ENCODE data around the gene ITPR2. TPM values are rescaled to one million over a fixed set of nuclear protein-coding genes. Genes with fewer than 3 reads are reported as not detected.

Gene ITPR2
- total RNA-seq, 2 experiments from 2014 or later = 28.8 to 29.9 TPM

DNA sequence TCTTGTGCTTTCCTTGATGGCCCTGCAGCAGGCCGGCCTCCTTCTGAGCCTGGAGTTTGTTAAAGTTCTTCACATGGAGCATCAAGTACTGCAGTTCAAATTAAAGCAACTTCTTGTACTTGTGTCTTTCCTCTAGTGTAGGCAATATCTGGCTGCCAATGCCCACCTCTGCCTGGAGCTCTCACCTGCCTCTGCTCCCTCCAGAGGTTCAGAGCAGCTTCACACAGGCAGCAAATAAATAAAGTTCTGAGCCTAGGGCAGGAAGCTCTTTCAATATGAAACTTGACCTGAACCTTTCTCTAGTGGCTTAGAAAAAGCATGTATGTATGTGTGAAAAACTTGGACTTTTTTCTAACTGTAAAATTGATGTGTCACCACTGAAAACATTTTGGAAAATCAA, 65.9 kb downstream of the ITPR2 start:
- H3K4me1 Mint-ChIP-seq (ENCODE audit: low read depth) = peaks cover 6% of the 10 kb centered on the region
- ChIA-PET CTCF (no interaction called here), POLR2A (no interaction called here)
- ATAC-seq (ENCODE audit: poor library complexity) (no peak), DNase-seq (no peak)
- H3K36me3 Mint-ChIP-seq (ENCODE audit: low read depth) = peaks cover 67% of the 10 kb centered on the region
- TF ChIP-seq CTCF (IDR thresholded peaks at IDR 0.05) = no peak
- H3K27me3 Mint-ChIP-seq = no peaks in the 10 kb centered on the region
- no peaks in the 10 kb centered on the region for H3K27me3 ChIP-seq (ENCODE audit: control insufficient read depth in 1 of 2, insufficient read depth in 2 of 2, low read length in 2 of 2)
- H3K27ac ChIP-seq (ENCODE audit: low read depth in 1 of 2, low read length in 2 of 2) = no peak overlapping the region
- peaks cover 2% of the 10 kb centered on the region for H3K36me3 ChIP-seq (ENCODE audit: insufficient read depth, low read length)
- no peak overlapping the region for H3K4me3 Mint-ChIP-seq
- intact Hi-C loops (cut with DNase I, micrococcal nuclease) = no loop called here
- peaks cover 3% of the 10 kb centered on the region for H3K9me3 Mint-ChIP-seq
- H3K9me3 ChIP-seq (ENCODE audit: control insufficient read depth in 1 of 2, insufficient read depth in 1 of 2, low read length in 2 of 2) = peaks cover 5 to 10% of the 10 kb centered on the region in 2 experiments
- no peaks in the 10 kb centered on the region for H3K4me1 ChIP-seq (ENCODE audit: insufficient read depth, low read length)
- H3K4me3 ChIP-seq (ENCODE audit: low read length) = no peak overlapping the region
- no peak overlapping the region for H3K27ac Mint-ChIP-seq

DNA sequence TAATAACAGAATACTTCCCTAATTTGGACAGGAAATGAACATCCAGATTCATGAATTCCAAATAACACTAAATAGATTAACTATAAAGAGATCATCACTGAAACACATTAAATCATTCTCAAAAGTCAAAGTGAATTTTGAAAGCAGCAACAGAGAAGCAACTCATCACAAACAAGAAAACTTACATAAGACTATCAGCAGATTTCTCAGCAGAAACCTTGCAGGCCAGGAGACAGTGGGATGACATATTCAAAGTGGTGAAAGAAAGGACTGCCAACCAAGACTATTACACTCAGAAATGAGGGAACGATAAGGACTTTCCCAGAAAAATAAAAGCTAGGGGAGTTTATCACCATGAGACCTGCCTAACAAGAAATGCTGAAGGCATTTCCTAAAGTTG, 70.8 kb downstream of the ITPR2 start:
- POLR2A ChIA-PET = no interaction called here
- H3K27me3 ChIP-seq (ENCODE audit: control insufficient read depth in 1 of 2, insufficient read depth in 2 of 2, low read length in 2 of 2) = no peaks in the 10 kb centered on the region
- no peaks in the 10 kb centered on the region for H3K27me3 Mint-ChIP-seq
- H3K36me3 Mint-ChIP-seq (ENCODE audit: low read depth) = peaks cover 86% of the 10 kb centered on the region
- no peak overlapping the region for H3K4me3 Mint-ChIP-seq
- peaks cover 7% of the 10 kb centered on the region for H3K9me3 Mint-ChIP-seq
- no peaks in the 10 kb centered on the region for H3K4me1 ChIP-seq (ENCODE audit: insufficient read depth, low read length)
- CTCF ChIA-PET = no interaction called here
- H3K36me3 ChIP-seq (ENCODE audit: insufficient read depth, low read length) = peaks cover 2% of the 10 kb centered on the region
- intact Hi-C loops (cut with DNase I, micrococcal nuclease) = no loop called here
- H3K4me1 Mint-ChIP-seq (ENCODE audit: low read depth) = peaks cover 7% of the 10 kb centered on the region
- H3K27ac ChIP-seq (ENCODE audit: low read depth in 1 of 2, low read length in 2 of 2) = no peak overlapping the region
- ATAC-seq (ENCODE audit: poor library complexity) (no peak), DNase-seq (no peak)
- no peak for TF ChIP-seq CTCF (IDR thresholded peaks at IDR 0.05)
- no peak overlapping the region for H3K27ac Mint-ChIP-seq
- peaks cover 12 to 23% of the 10 kb centered on the region in 2 experiments for H3K9me3 ChIP-seq (ENCODE audit: control insufficient read depth in 1 of 2, insufficient read depth in 1 of 2, low read length in 2 of 2)
- H3K4me3 ChIP-seq (ENCODE audit: low read length) = no peak overlapping the region

- intact Hi-C loops (cut with DNase I, micrococcal nuclease) = no loop called here
- Mint-ChIP-seq H3K27ac (no peak overlapping the region), H3K27me3 (no peaks in the 10 kb centered on the region), H3K4me1 (ENCODE audit: low read depth) (peaks cover 7% of the 10 kb centered on the region), H3K36me3 (ENCODE audit: low read depth) (peaks cover 82% of the 10 kb centered on the region), H3K9me3 (peaks cover 9% of the 10 kb centered on the region), H3K4me3 (no peak overlapping the region)
- Histone ChIP-seq H3K9me3 (ENCODE audit: control insufficient read depth in 1 of 2, insufficient read depth in 1 of 2, low read length in 2 of 2) (peaks cover 8 to 23% of the 10 kb centered on the region in 2 experiments), H3K4me3 (ENCODE audit: low read length) (no peak overlapping the region), H3K27ac (ENCODE audit: low read depth in 1 of 2, low read length in 2 of 2) (no peak overlapping the region), H3K27me3 (ENCODE audit: control insufficient read depth in 1 of 2, insufficient read depth in 2 of 2, low read length in 2 of 2) (no peaks in the 10 kb centered on the region), H3K36me3 (ENCODE audit: insufficient read depth, low read length) (no peaks in the 10 kb centered on the region), H3K4me1 (ENCODE audit: insufficient read depth, low read length) (no peaks in the 10 kb centered on the region)
- CTCF ChIA-PET = no interaction called here
- TF ChIP-seq CTCF (IDR thresholded peaks at IDR 0.05) = no peak
- ATAC-seq (ENCODE audit: poor library complexity) (no peak), DNase-seq (no peak)
- POLR2A ChIA-PET = no interaction called here
These were observed 71.2 kb downstream of the ITPR2 start for GRCh38 chr12:26761775-26762174.
